A549 (cell line): ENCODE results near the gene CIDEA. TPM values are rescaled to one million over a fixed set of nuclear protein-coding genes. Genes with fewer than 3 reads are reported as not detected.

ENCODE experiments used
- ATAC-seq, 2 experiments: fragments of 200-7000 bp in 1 of 2; fragments of >200 bp in 1 of 2; cut with Nextera tagmentation in 1 of 2; cut with Tn5 transposase in 1 of 2; 3 replicates each; pipeline versions ENCODE4 v1.8.0 to v1.9.1; 2018 to 2020; ENCODE audit warnings: mild to moderate bottlenecking in 1 of 2, moderate library complexity in 1 of 2
- CTCF ChIA-PET: fragments of 300-600 bp; sonication (Branson Sonifier 250); formaldehyde crosslinking; extraction: SDS; loops from one replicate; lab custom pipeline; 2021; ENCODE audit warnings: antibody characterized with exemption, inconsistent platforms; lab: Yijun Ruan, JAX
- POLR2A ChIA-PET: fragments of 350-600 bp; formaldehyde crosslinking; extraction: SDS; loops from one replicate; lab custom pipeline; 2021; ENCODE audit warnings: antibody characterized with exemption, inconsistent platforms; lab: Yijun Ruan, JAX
- DNase-seq, 2 experiments: peaks; one replicate each; pipeline versions ENCODE4 v3.0.0 to v3.0.0-alpha.2; 2011 to 2016; ENCODE audit warnings: low read depth in 1 of 2, low spot score in 1 of 2
- FAIRE-seq: peaks from 2 replicates; lab custom pipeline; 2011; peaks lifted over from hg19 to GRCh38; lab: Jason Lieb, UNC
- H3K27ac ChIP-seq, 2 experiments: fragments of >200 bp; sonication (Bioruptor Twin); formaldehyde crosslinking; 3 replicates each; pipeline ENCODE4 v1.5.1; 2016 to 2017
- H3K4me1 ChIP-seq: fragments of >200 bp; sonication (Bioruptor Twin); formaldehyde crosslinking; 3 replicates; pipeline ENCODE4 v1.6.1; 2016
- H3K4me2 ChIP-seq: fragments of >200 bp; sonication (Bioruptor Twin); formaldehyde crosslinking; 3 replicates; pipeline ENCODE4 v1.6.1; 2016
- H3K4me3 ChIP-seq: fragments of >200 bp; sonication (Bioruptor Twin); formaldehyde crosslinking; 3 replicates; pipeline ENCODE4 v1.5.1; 2016
- H3K9me3 ChIP-seq: fragments of >200 bp; sonication (Bioruptor Twin); formaldehyde crosslinking; 3 replicates; pipeline ENCODE4 v1.6.1; 2016
- ATOH8 ChIP-seq: fragments of 250-450 bp; sonication (Bioruptor Pico); IDR thresholded peaks from 2 replicates; pipeline ENCODE4 v1.5.0; 2020; ENCODE audit warnings: low read depth, mild to moderate bottlenecking, moderate library complexity
- BCL3 ChIP-seq: fragments of >200 bp; sonication (Bioruptor Twin); formaldehyde crosslinking; IDR thresholded peaks from 3 replicates; pipeline ENCODE4 v1.6.1; 2016
- CEBPB ChIP-seq, 2 experiments: fragments of >200 bp in 1 of 2; sonication (Bioruptor Twin) in 1 of 2; formaldehyde crosslinking in 1 of 2; IDR thresholded peaks; 2 replicates each; pipeline ENCODE4 v1.6.1; 2012 to 2016
- CHD4 ChIP-seq: fragments of 200-600 bp; sonication (generic); IDR thresholded peaks from 2 replicates; pipeline ENCODE4 v1.6.1; 2016; ENCODE audit warnings: antibody characterized with exemption, mild to moderate bottlenecking, borderline replicate concordance
- E2F6 ChIP-seq: IDR thresholded peaks from 2 replicates; pipeline ENCODE4 v1.6.1; 2012; ENCODE audit warnings: low read depth, borderline replicate concordance
- EHF ChIP-seq: fragments of 250-450 bp; sonication (Bioruptor Pico); IDR thresholded peaks from 2 replicates; pipeline ENCODE4 v1.5.0; 2020; ENCODE audit warnings: mild to moderate bottlenecking
- EHMT2 ChIP-seq: fragments of 200-600 bp; sonication (generic); IDR thresholded peaks from 2 replicates; pipeline ENCODE4 v1.6.1; 2016; ENCODE audit warnings: antibody characterized with exemption, low read depth, mild to moderate bottlenecking, moderate library complexity
- ELK1 ChIP-seq: fragments of 150-350 bp; IDR thresholded peaks from 2 replicates; pipeline ENCODE4 v1.6.1; 2014; ENCODE audit warnings: low read depth, mild to moderate bottlenecking, low read length
- FOSB ChIP-seq: fragments of 250-450 bp; sonication (Bioruptor Pico); IDR thresholded peaks from 2 replicates; pipeline ENCODE4 v1.5.0; 2020; ENCODE audit warnings: mild to moderate bottlenecking, moderate library complexity
- HDAC2 ChIP-seq: fragments of 200-600 bp; sonication (generic); IDR thresholded peaks from 2 replicates; pipeline ENCODE4 v1.6.1; 2016
- HES2 ChIP-seq: fragments of >200 bp; sonication (Bioruptor Twin); formaldehyde crosslinking; IDR thresholded peaks from 2 replicates; pipeline ENCODE4 v1.6.1; 2016
- HEYL ChIP-seq: fragments of 250-450 bp; sonication (Bioruptor Pico); IDR thresholded peaks from 2 replicates; pipeline ENCODE4 v1.8.0; 2021; ENCODE audit warnings: mild to moderate bottlenecking, moderate library complexity
- HMGXB4 ChIP-seq: fragments of 250-450 bp; sonication (Bioruptor Pico); IDR thresholded peaks from 2 replicates; pipeline ENCODE4 v1.5.0; 2021; ENCODE audit warnings: mild to moderate bottlenecking, moderate library complexity, borderline replicate concordance
- HOXA7 ChIP-seq: fragments of 250-450 bp; sonication (Bioruptor Pico); IDR thresholded peaks from 2 replicates; pipeline ENCODE4 v1.5.0; 2020; ENCODE audit warnings: mild to moderate bottlenecking, moderate library complexity
- HOXB13 ChIP-seq: fragments of 250-450 bp; sonication (Bioruptor Pico); IDR thresholded peaks from 2 replicates; pipeline ENCODE4 v1.5.0; 2020; ENCODE audit warnings: low read depth, mild to moderate bottlenecking, moderate library complexity
- HOXB5 ChIP-seq: fragments of 250-450 bp; sonication (Bioruptor Pico); IDR thresholded peaks from 2 replicates; pipeline ENCODE4 v1.5.0; 2020; ENCODE audit warnings: mild to moderate bottlenecking, moderate library complexity
- JUN ChIP-seq, 2 experiments: fragments of >200 bp; sonication (Bioruptor Twin); formaldehyde crosslinking; IDR thresholded peaks; 2 replicates in 1 of 2; 3 replicates in 1 of 2; pipeline ENCODE4 v1.6.1; 2016 to 2017
- JUNB ChIP-seq: fragments of >200 bp; sonication (Bioruptor Twin); formaldehyde crosslinking; IDR thresholded peaks from 2 replicates; pipeline ENCODE4 v1.6.1; 2016
- KDM1A ChIP-seq: fragments of 200-600 bp; sonication (generic); IDR thresholded peaks from 2 replicates; pipeline ENCODE4 v1.6.1; 2016; ENCODE audit warnings: low read depth, mild to moderate bottlenecking
- MAFK ChIP-seq: fragments of 450-650 bp; IDR thresholded peaks from 2 replicates; pipeline ENCODE4 v1.6.1; 2014; ENCODE audit not compliant: partially characterized antibody
- MAZ ChIP-seq: fragments of 150-350 bp; IDR thresholded peaks from 2 replicates; pipeline ENCODE4 v1.6.1; 2014; ENCODE audit warnings: antibody characterized with exemption, low read depth, low read length, borderline replicate concordance
- MYC ChIP-seq: IDR thresholded peaks from 2 replicates; pipeline ENCODE4 v1.6.1; 2012; ENCODE audit warnings: mild to moderate bottlenecking, inconsistent platforms, low read length, improper control_type of control experiment, borderline replicate concordance
- NFE2L2 ChIP-seq: fragments of 150-350 bp; conservative IDR thresholded peaks from 2 replicates; pipeline ENCODE4 v1.6.1; 2014; ENCODE audit warnings: low read length
- PHF8 ChIP-seq: fragments of 200-600 bp; sonication (generic); IDR thresholded peaks from 2 replicates; pipeline ENCODE4 v1.6.1; 2016; ENCODE audit warnings: low read depth, mild to moderate bottlenecking, antibody characterized with exemption, moderate library complexity, borderline replicate concordance
- POLR2AphosphoS2 ChIP-seq: conservative IDR thresholded peaks from 2 replicates; pipeline ENCODE4 v1.6.1; 2012; ENCODE audit warnings: low read length, improper control_type of control experiment, inconsistent platforms
- RARB ChIP-seq: fragments of 250-450 bp; sonication (Bioruptor Pico); IDR thresholded peaks from 2 replicates; pipeline ENCODE4 v1.8.0; 2021; ENCODE audit warnings: mild to moderate bottlenecking, moderate library complexity
- RFX5 ChIP-seq: fragments of 450-650 bp; IDR thresholded peaks from 2 replicates; pipeline ENCODE4 v1.7.1; 2014; ENCODE audit warnings: antibody characterized with exemption, mild to moderate bottlenecking, moderate library complexity
- RNF2 ChIP-seq: fragments of 200-600 bp; sonication (generic); IDR thresholded peaks from 2 replicates; pipeline ENCODE4 v1.6.1; 2016; ENCODE audit warnings: low read depth, mild to moderate bottlenecking, antibody characterized with exemption, moderate library complexity, borderline replicate concordance
- SMC3 ChIP-seq: fragments of >200 bp; sonication (Bioruptor Twin); formaldehyde crosslinking; IDR thresholded peaks from 3 replicates; pipeline ENCODE4 v1.6.1; 2018; ENCODE audit warnings: inconsistent platforms
- SREBF2 ChIP-seq: fragments of 450-650 bp; IDR thresholded peaks from 2 replicates; pipeline ENCODE4 v1.6.1; 2014; ENCODE audit warnings: mild to moderate bottlenecking, moderate library complexity
- ZC3H11A ChIP-seq: fragments of 450-650 bp; IDR thresholded peaks from 2 replicates; pipeline ENCODE4 v1.6.1; 2014; ENCODE audit warnings: antibody characterized with exemption, mild to moderate bottlenecking
- ZNF302 ChIP-seq: fragments of 250-450 bp; sonication (Bioruptor Pico); IDR thresholded peaks from 2 replicates; pipeline ENCODE4 v1.9.0; 2021; ENCODE audit warnings: inconsistent platforms, mild to moderate bottlenecking, moderate library complexity
- ZSCAN20 ChIP-seq: fragments of 250-450 bp; sonication (Bioruptor Pico); IDR thresholded peaks from 2 replicates; pipeline ENCODE4 v1.8.0; 2022; ENCODE audit warnings: mild to moderate bottlenecking, moderate library complexity
- WGBS: methylation state at CpG from one replicate; pipeline ENCODE4 v1.1.6; 2017; ENCODE audit errors: missing lambda C conversion rate; 5-methylcytosine and 5-hydroxymethylcytosine counted together
- polyA plus RNA-seq, 4 experiments: library from polyadenylated mRNA; depleted of rRNA in 3 of 4; stranded (reverse); fragments of >200 nt; fragmentation: RNase III in 1 of 4; extraction: RNeasy Plus Mini Kit Qiagen cat#74134 plus additional on column Dnase treatment in 1 of 4; gene quantifications; 2 replicates in 3 of 4; 3 replicates in 1 of 4; pipeline ENCODE4 v1.2.3, GENCODE V29; 2011 to 2017

Gene CIDEA
- polyA plus RNA-seq, 2 of the 4 experiments (the other 2 are of a cell fraction): not detected

- TF ChIP-seq ATOH8 (CRISPR knock-in tag): no peak
- no peak for TF ChIP-seq PHF8
- no peak for TF ChIP-seq JUNB
- no peak for TF ChIP-seq HOXA7
- no peak for TF ChIP-seq HES2
Measured at GRCh38 chr18:12283666-12284065, 29.5 kb downstream of the CIDEA start (continued).

GRCh38 chr18:12287131-12287681, 33.0 kb downstream of the CIDEA start:
- peak in 1 of 2 experiments; percentile 47; a peak in 3 of 6 replicates for ATAC-seq
- POLR2A ChIA-PET: interaction anchor here (0.9 to 1.8 kb wide), 5 partner anchors 9 to 90 kb away, joined by 3 to 8 read pairs (median 6); partner anchors contain the start of gene AFG3L2
- peak overlapping the region; percentile 66 to 87; a peak in 5 of 6 replicates for H3K27ac ChIP-seq

GRCh38 chr18:12287684-12288402, 33.7 kb downstream of the CIDEA start:
- Histone ChIP-seq H3K4me3 (peak overlapping the region; percentile 57), H3K4me2 (peak overlapping the region; percentile 97)
- WGBS: 0% methylated on average over 11 of the region's 41 CpGs
- TF ChIP-seq FOSB (CRISPR knock-in tag) (no peak), HEYL (CRISPR knock-in tag) (no peak), JUN (IDR thresholded peaks at IDR 0.05) (no peak), SMC3 (no peak), ATOH8 (CRISPR knock-in tag) (no peak), E2F6 (no peak), KDM1A (no peak), MAZ (no peak), ELK1 (no peak), HDAC2 (no peak), SREBF2 (no peak), HMGXB4 (CRISPR knock-in tag) (no peak), RFX5 (no peak), RNF2 (no peak), BCL3 (no peak), CHD4 (no peak)
- TF ChIP-seq, all 56 proteins: peak for 0
- no peaks in the 10 kb centered on the region for H3K9me3 ChIP-seq
- no peak for FAIRE-seq
- ChIA-PET POLR2A (interaction anchor here (0.9 to 1.8 kb wide), 5 partner anchors 9 to 89 kb away, joined by 3 to 8 read pairs (median 6); partner anchors contain the start of gene AFG3L2), CTCF (interaction anchor here (0.6 to 4.1 kb wide), 6 partner anchors 10 to 788 kb away, joined by 3 to 45 read pairs (median 4); no protein-coding TSS in a partner anchor)
- peak; percentile 88 for ATAC-seq
- H3K27ac ChIP-seq: peak overlapping the region; percentile 66 to 87; a peak in 5 of 6 replicates
- H3K4me1 ChIP-seq: peaks cover 7% of the 10 kb centered on the region; the same call in 2 of the 3 replicates
- DNase-seq: peak; percentile 36 to 40

More at GRCh38 chr18:12287131-12287681, 33.0 kb downstream of the CIDEA start:
- CTCF ChIA-PET: interaction anchor here (0.6 to 4.1 kb wide), 6 partner anchors 9 to 787 kb away, joined by 3 to 45 read pairs (median 4); no protein-coding TSS in a partner anchor
- Histone ChIP-seq H3K4me3 (peak overlapping the region; percentile 57), H3K4me2 (peak overlapping the region; percentile 97), H3K4me1 (peaks cover 9% of the 10 kb centered on the region; the same call in 2 of the 3 replicates), H3K9me3 (no peaks in the 10 kb centered on the region)
- DNase-seq: no peak
- 92% methylated on average over 15 of the region's 37 CpGs for WGBS
- FAIRE-seq: no peak
- TF ChIP-seq MAFK: no peak
- TF ChIP-seq CEBPB (IDR thresholded peaks at IDR 0.05): no peak
- TF ChIP-seq EHMT2: no peak
- no peak for TF ChIP-seq EHF (CRISPR knock-in tag)
- no peak for TF ChIP-seq HOXB13 (CRISPR knock-in tag)
- TF ChIP-seq RARB: no peak
- TF ChIP-seq ZSCAN20 (CRISPR knock-in tag): no peak
- TF ChIP-seq MYC: no peak
- TF ChIP-seq HOXB5 (CRISPR knock-in tag): no peak
- no peak for TF ChIP-seq HDAC2
- TF ChIP-seq POLR2AphosphoS2: no peak
- TF ChIP-seq ZNF302 (CRISPR knock-in tag): no peak
- TF ChIP-seq NFE2L2: no peak
- no peak for TF ChIP-seq ZC3H11A
- no peak for TF ChIP-seq KDM1A
- TF ChIP-seq, all 56 proteins: peak for 0
